K562 (cell line): ENCODE data around the gene SAMD4A. TPM values are rescaled to one million over a fixed set of nuclear protein-coding genes. Genes with fewer than 3 reads are reported as not detected.
A peak's percentile ranks its signal among the peaks of the same experiment; 100 is the strongest.

Experiments used
- ATAC-seq: fragments of 200-7000 bp; cut with Tn5 transposase; 3 replicates; pipeline ENCODE4 v1.9.1; 2020; ENCODE audit warnings: moderate library complexity
- BruUV-seq: library from RNA; stranded (reverse); fragments of 400-500 nt; replicated peaks from 2 replicates; lab custom pipeline; 2021; lab: Mats Ljungman, UMichigan
- CTCF ChIA-PET: fragments of 300-600 bp; formaldehyde crosslinking; extraction: SDS; loops from one replicate; lab custom pipeline; 2021; ENCODE audit warnings: low intra/inter-chr PET ratio; lab: Yijun Ruan, JAX
- POLR2A ChIA-PET: fragments of 300-600, 350-650 bp; sonication (Branson Sonifier 250); formaldehyde crosslinking; extraction: SDS; loops from one replicate; lab custom pipeline; 2021; ENCODE audit warnings: antibody characterized with exemption, inconsistent platforms; lab: Yijun Ruan, JAX
- DNase-seq, 4 experiments: peaks; one replicate each; pipeline versions ENCODE4 v3.0.0 to v3.0.0-alpha.2; 2011 to 2018; ENCODE audit warnings: low spot score in 3 of 4, mixed read lengths in 3 of 4; ENCODE audit errors: extremely low read depth in 1 of 4
- FAIRE-seq: peaks from 2 replicates; lab custom pipeline; 2011; peaks lifted over from hg19 to GRCh38; lab: Jason Lieb, UNC
- H2AFZ ChIP-seq: 2 replicates; pipeline ENCODE4 v1.6.0; 2011; ENCODE audit warnings: low read depth, low read length, control low read depth, inconsistent platforms
- H3K27ac ChIP-seq: fragments of 200-600 bp; 3 replicates; pipeline ENCODE4 v1.8.0; 2011; ENCODE audit warnings: low read depth, mild to moderate bottlenecking, control low read depth, inconsistent platforms, low read length, moderate library complexity, mixed read lengths; ENCODE audit errors: extremely low read depth
- H3K27me3 ChIP-seq, 2 experiments: fragments of 300-600 bp in 1 of 2; 2 replicates in 1 of 2; 3 replicates in 1 of 2; pipeline versions ENCODE4 v1.6.0 to v1.8.0; 2011; ENCODE audit warnings: inconsistent platforms in 2 of 2, low read length in 2 of 2, mild to moderate bottlenecking in 1 of 2, mixed read lengths in 1 of 2, moderate library complexity in 1 of 2; ENCODE audit not compliant: control insufficient read depth in 2 of 2, insufficient read depth in 2 of 2
- H3K36me3 ChIP-seq: fragments of 300-600 bp; 3 replicates; pipeline ENCODE4 v1.8.0; 2011; ENCODE audit warnings: mild to moderate bottlenecking, low read length, inconsistent platforms; ENCODE audit not compliant: control insufficient read depth, insufficient read depth
- H3K4me1 ChIP-seq, 2 experiments: fragments of 200-600 bp in 1 of 2; replicated peaks in 1 of 2; 2 replicates in 1 of 2; 3 replicates in 1 of 2; pipeline versions ENCODE4 v1.5.1 to v1.8.0; 2011; ENCODE audit warnings: inconsistent platforms in 2 of 2, low read length in 2 of 2, mild to moderate bottlenecking in 1 of 2, mixed read lengths in 1 of 2, moderate library complexity in 1 of 2; ENCODE audit not compliant: control insufficient read depth in 2 of 2, insufficient read depth in 2 of 2
- H3K4me2 ChIP-seq: 2 replicates; pipeline ENCODE4 v1.6.1; 2011; ENCODE audit warnings: low read length, control low read depth, inconsistent platforms, mixed read lengths; ENCODE audit not compliant: insufficient read depth
- H3K4me3 ChIP-seq: fragments of 200-600 bp; sonication (generic), shearing (Covaris generic); 2 replicates; pipeline ENCODE4 v1.5.1; 2016; ENCODE audit warnings: control low read depth, inconsistent platforms
- H3K79me2 ChIP-seq: fragments of 200-600 bp; 3 replicates; pipeline ENCODE4 v1.8.0; 2011; ENCODE audit warnings: low read length, inconsistent platforms; ENCODE audit not compliant: control insufficient read depth, insufficient read depth
- H3K9ac ChIP-seq, 2 experiments: 2 replicates each; pipeline versions ENCODE4 v1.6.0 to v1.6.1; 2011; ENCODE audit warnings: low read depth in 2 of 2, low read length in 2 of 2, control low read depth in 1 of 2, inconsistent platforms in 1 of 2, mild to moderate bottlenecking in 1 of 2, mixed read lengths in 1 of 2; ENCODE audit not compliant: insufficient read depth in 1 of 2
- H3K9me1 ChIP-seq: one replicate; pipeline ENCODE4 v1.6.0; 2011; ENCODE audit warnings: inconsistent platforms, mild to moderate bottlenecking, low read length, moderate library complexity; ENCODE audit not compliant: control insufficient read depth, insufficient read depth
- H3K9me3 ChIP-seq: replicated peaks from 2 replicates; pipeline ENCODE4 v1.5.1; 2011; ENCODE audit warnings: low read depth, low read length, inconsistent platforms; ENCODE audit not compliant: control insufficient read depth, insufficient read depth
- H4K20me1 ChIP-seq: replicated peaks from 2 replicates; pipeline ENCODE4 v1.6.1; 2011; ENCODE audit warnings: low read length, inconsistent platforms, mixed read lengths; ENCODE audit not compliant: control insufficient read depth, insufficient read depth
- CBX8 ChIP-seq: fragments of 200-600 bp; sonication (generic); IDR thresholded peaks from 2 replicates; pipeline ENCODE4 v1.6.1; 2012; ENCODE audit warnings: borderline replicate concordance, mixed run types, low read depth, mild to moderate bottlenecking, moderate library complexity, mixed read lengths, low read length, control low read depth, inconsistent platforms; ENCODE audit not compliant: poor library complexity, severe bottlenecking; ENCODE audit errors: extremely low read depth
- E2F4 ChIP-seq: sonication (generic); formaldehyde crosslinking; IDR thresholded peaks from 2 replicates; pipeline ENCODE4 v1.8.0; 2022; ENCODE audit warnings: mild to moderate bottlenecking, low read depth, missing genetic modification reagents
- GABPB1 ChIP-seq: sonication (generic); formaldehyde crosslinking; IDR thresholded peaks from 2 replicates; pipeline ENCODE4 v1.8.0; 2022; ENCODE audit warnings: mild to moderate bottlenecking, missing genetic modification reagents
- HSF4 ChIP-seq: fragments of 250-450 bp; sonication (Bioruptor Pico); IDR thresholded peaks from 2 replicates; pipeline ENCODE4 v2.1.2; 2022; ENCODE audit warnings: mild to moderate bottlenecking, moderate library complexity, borderline replicate concordance
- L3MBTL2 ChIP-seq: fragments of 450-650 bp; IDR thresholded peaks from 2 replicates; pipeline ENCODE4 v1.6.1; 2016; ENCODE audit warnings: mild to moderate bottlenecking, moderate library complexity
- PKNOX1 ChIP-seq: fragments of 450-650 bp; IDR thresholded peaks from 2 replicates; pipeline ENCODE4 v1.6.1; 2016
- PRPF4 ChIP-seq: fragments of 200-400 bp; formaldehyde crosslinking; IDR thresholded peaks from one replicate; pipeline ENCODE4 v1.6.1; 2017; ENCODE audit warnings: low read length, low read depth, mild to moderate bottlenecking; ENCODE audit not compliant: insufficient read depth, poor library complexity, severe bottlenecking
- PTRF ChIP-seq: fragments of 450-650 bp; IDR thresholded peaks from 2 replicates; pipeline ENCODE4 v1.6.1; 2016; ENCODE audit warnings: mild to moderate bottlenecking, missing genetic modification characterization, missing compliant biosample characterization
- SMC3 ChIP-seq: conservative IDR thresholded peaks from 2 replicates; pipeline ENCODE4 v1.6.1; 2011; ENCODE audit warnings: low read depth, low read length, improper control_type of control experiment; ENCODE audit not compliant: insufficient read depth
- TEAD4 ChIP-seq, 2 experiments: sonication (generic) in 1 of 2; formaldehyde crosslinking in 1 of 2; IDR thresholded peaks; 2 replicates each; pipeline versions ENCODE4 v1.6.1 to v1.8.0; 2012 to 2022; ENCODE audit warnings: borderline replicate concordance in 1 of 2, inconsistent platforms in 1 of 2, low read length in 1 of 2, mild to moderate bottlenecking in 1 of 2, missing genetic modification reagents in 1 of 2
- XRCC5 ChIP-seq: fragments of 200-400 bp; formaldehyde crosslinking; IDR thresholded peaks from 2 replicates; pipeline ENCODE4 v1.6.1; 2017; ENCODE audit warnings: low read depth, mild to moderate bottlenecking, low read length
- ZNF134 ChIP-seq: fragments of 250-450 bp; sonication (Bioruptor Pico); conservative IDR thresholded peaks from 2 replicates; pipeline ENCODE4 v1.4.0; 2020
- ZNF384 ChIP-seq: IDR thresholded peaks from 2 replicates; pipeline ENCODE4 v1.6.1; 2012; ENCODE audit warnings: low read depth, low read length, improper control_type of control experiment
- WGBS: fragments of 100-300 bp; shearing (Covaris generic); methylation state at CpG from one replicate; pipeline ENCODE4 v1.1.6; 2016; ENCODE audit warnings: low coverage, mixed read lengths; ENCODE audit not compliant: insufficient coverage; ENCODE audit errors: missing lambda C conversion rate; 5-methylcytosine and 5-hydroxymethylcytosine counted together
- in situ Hi-C: fragments of 300-500 bp; cut with MboI; formaldehyde crosslinking; loops from 4 replicates; pipeline ENCODE4 v1.15.0; 2018; ENCODE audit warnings: inconsistent platforms, mixed read lengths
- intact Hi-C: fragments of 100-400 bp; cut with micrococcal nuclease; formaldehyde crosslinking; loops from 2 replicates; pipeline ENCODE4 v1.14.2; 2022
- polyA plus RNA-seq, 8 experiments: library from polyadenylated mRNA; depleted of rRNA in 4 of 8; stranded (reverse) in 5 of 8; unstranded in 3 of 8; fragments of >200 nt; fragmentation: Nextera tagmentation in 2 of 8; fragmentation: Illumina TruSeq in 1 of 8; extraction: Ambion mirVana in 2 of 8; extraction: Trizol in 1 of 8; gene quantifications; 2 replicates each; pipeline versions ENCODE4 v1.2.1 to v1.2.3, GENCODE V29; 2011 to 2014; ENCODE audit warnings: inconsistent platforms in 1 of 8, missing spikeins in 1 of 8
- total RNA-seq, 7 experiments: library from RNA; depleted of rRNA in 6 of 7; stranded (reverse); fragments of >200 nt in 6 of 7; fragmentation: Illumina TruSeq in 2 of 7; extraction: Trizol in 2 of 7; gene quantifications; 2 replicates each; pipeline versions ENCODE4 v1.2.1 to v1.2.3, GENCODE V29; 2011 to 2021; ENCODE audit warnings: low replicate concordance in 1 of 7
- TF ChIP-seq, protein P1 (sequence below), 2 experiments: IDR thresholded peaks in 1 of 2; conservative IDR thresholded peaks in 1 of 2; 2 replicates each; pipeline ENCODE4 v1.6.1; 2016; ENCODE audit warnings: low read depth in 2 of 2, mild to moderate bottlenecking in 1 of 2, missing compliant biosample characterization in 1 of 2, missing genetic modification characterization in 1 of 2, moderate library complexity in 1 of 2

Gene SAMD4A
- total and polyA plus RNA-seq, 9 of the 15 experiments (the other 6 are each of a cell fraction or from before 2014, with no cell fraction given): 0.66 to 6.8 (median 3.3) TPM

DNA sequence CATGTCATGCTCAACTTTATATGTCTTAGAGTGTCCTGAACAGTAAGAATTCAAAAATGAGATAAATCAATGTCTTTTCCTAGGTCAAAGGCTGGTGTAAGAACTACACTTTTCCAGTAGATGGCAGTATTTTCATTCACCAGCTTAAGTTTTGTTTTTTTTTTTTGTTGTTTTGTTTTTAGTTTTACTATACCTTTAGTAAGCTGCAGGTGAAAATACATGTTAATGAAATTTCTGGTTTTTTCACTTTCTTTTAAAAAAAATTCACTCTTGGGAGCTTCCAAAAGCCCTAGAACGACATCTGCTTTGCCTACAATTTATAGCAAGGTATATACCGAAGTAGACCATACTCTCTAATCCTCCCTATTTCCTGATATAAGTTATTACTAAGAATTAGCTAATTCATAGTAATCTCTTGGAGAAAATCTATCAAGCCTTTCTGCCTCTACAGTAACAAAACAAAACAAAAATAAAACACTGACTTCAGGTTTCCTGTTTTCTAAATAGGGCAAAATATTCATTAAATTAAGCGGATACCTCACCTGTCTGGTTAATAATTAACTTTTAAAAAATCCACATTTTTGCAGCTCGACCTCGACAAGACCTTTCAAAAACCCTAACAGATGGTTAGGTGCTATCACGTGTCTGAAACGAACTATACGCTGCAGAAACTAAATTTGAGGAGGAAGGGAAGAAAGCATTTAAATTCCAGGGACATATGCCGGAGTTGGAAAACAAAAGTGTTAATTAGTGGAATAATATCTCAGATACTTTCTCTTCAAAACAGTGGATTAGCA lies 2.7 kb upstream of the SAMD4A start:
- peak; percentile 49 for FAIRE-seq
- H3K4me3 ChIP-seq: no peak overlapping the region
- H3K27me3 ChIP-seq: no peaks in the 10 kb centered on the region
- intact Hi-C loops (loop anchor here (1.0 to 2.0 kb wide), 5 partner anchors 127 to 243 kb away; no protein-coding TSS in a partner anchor), in situ Hi-C loops (no loop called here)
- DNase-seq: peak in 3 of 4 experiments; percentile 13 to 38 (median 15)
- no peaks in the 10 kb centered on the region for H3K9me3 ChIP-seq
- H3K4me1 ChIP-seq: peaks cover 9 to 39% of the 10 kb centered on the region in 2 experiments; a peak in 4 of 5 replicates
- H3K36me3 ChIP-seq: peaks cover 4% of the 10 kb centered on the region; the same call in 1 of the 3 replicates
- H3K9me1 ChIP-seq: no peaks in the 10 kb centered on the region
- H3K79me2 ChIP-seq: peaks cover 21% of the 10 kb centered on the region
- ChIA-PET POLR2A (interaction anchor here (0.6 to 1.7 kb wide), 2 partner anchors 209 to 222 kb away, joined by 3 to 8 read pairs; no protein-coding TSS in a partner anchor), CTCF (interaction anchor here (0.6 to 4.2 kb wide), 12 partner anchors 79 to 597 kb away, joined by 3 to 52 read pairs (median 4); partner anchors contain the start of gene GCH1)
- peak overlapping the region in 1 of 2 experiments; percentile 59; a peak in 1 of 4 replicates for H3K9ac ChIP-seq
- peak overlapping the region; percentile 76; the same call in 1 of the 2 replicates for H3K4me2 ChIP-seq
- no peaks in the 10 kb centered on the region for H4K20me1 ChIP-seq
- H2AFZ ChIP-seq: peak overlapping the region; percentile 76
- no TSS peak for BruUV-seq
- peak overlapping the region; percentile 81; the same call in 1 of the 3 replicates for H3K27ac ChIP-seq
- no peak for ATAC-seq
- 35% methylated on average over 9 of the region's 9 CpGs for WGBS
- peak; percentile 93 for TF ChIP-seq ZNF384
- TF ChIP-seq, protein P1, sequence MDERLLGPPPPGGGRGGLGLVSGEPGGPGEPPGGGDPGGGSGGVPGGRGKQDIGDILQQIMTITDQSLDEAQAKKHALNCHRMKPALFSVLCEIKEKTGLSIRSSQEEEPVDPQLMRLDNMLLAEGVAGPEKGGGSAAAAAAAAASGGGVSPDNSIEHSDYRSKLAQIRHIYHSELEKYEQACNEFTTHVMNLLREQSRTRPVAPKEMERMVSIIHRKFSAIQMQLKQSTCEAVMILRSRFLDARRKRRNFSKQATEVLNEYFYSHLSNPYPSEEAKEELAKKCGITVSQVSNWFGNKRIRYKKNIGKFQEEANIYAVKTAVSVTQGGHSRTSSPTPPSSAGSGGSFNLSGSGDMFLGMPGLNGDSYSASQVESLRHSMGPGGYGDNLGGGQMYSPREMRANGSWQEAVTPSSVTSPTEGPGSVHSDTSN (CRISPR knock-in tag; IDR thresholded peaks at IDR 0.05; ENCODE audit: low read depth): no peak
- TF ChIP-seq, protein P1 (tag; conservative IDR thresholded peaks at IDR 0.05; ENCODE audit: low read depth): peak; percentile 51
- TF ChIP-seq GABPB1 (CRISPR knock-in tag): no peak
- TF ChIP-seq TEAD4 (IDR thresholded peaks at IDR 0.05; ENCODE audit: low read length): no peak
- TF ChIP-seq TEAD4 (CRISPR knock-in tag; IDR thresholded peaks at IDR 0.05; ENCODE audit: borderline replicate concordance): no peak
- TF ChIP-seq L3MBTL2: no peak
- no peak for TF ChIP-seq XRCC5
- no peak for TF ChIP-seq PRPF4
- no peak for TF ChIP-seq ZNF134 (CRISPR knock-in tag)
- TF ChIP-seq PKNOX1: peak; percentile 57
- TF ChIP-seq PTRF (tag): no peak
- no peak for TF ChIP-seq E2F4 (CRISPR knock-in tag)
- 0 out of 2 replicates have a peak, but pooled peaks have one; percentile 18 for TF ChIP-seq SMC3
- TF ChIP-seq HSF4 (CRISPR knock-in tag): no peak
- TF ChIP-seq CBX8: no peak
